Spinal cord (tissue), 10 donors: Measurements from ENCODE around the gene METTL8. TPM values are rescaled to one million over a fixed set of nuclear protein-coding genes. Genes with fewer than 3 reads are reported as not detected.

Experiments
- DNase-seq, 6 donors: peaks; one replicate each; pipeline versions ENCODE4 v3.0.0 to v3.0.0-alpha.2; 2013 to 2015; ENCODE audit warnings: low spot score in 6 of 6, low read depth in 4 of 6
- H3K27ac ChIP-seq: one replicate; pipeline ENCODE4 v1.5.1; 2013; ENCODE audit warnings: low read depth, low read length, control low read depth
- H3K27me3 ChIP-seq: one replicate; pipeline ENCODE4 v1.6.1; 2013; ENCODE audit warnings: low read length; ENCODE audit not compliant: control insufficient read depth, insufficient read depth
- H3K36me3 ChIP-seq: one replicate; pipeline ENCODE4 v1.6.1; 2013; ENCODE audit warnings: low read length; ENCODE audit not compliant: control insufficient read depth, insufficient read depth
- H3K4me1 ChIP-seq: one replicate; pipeline ENCODE4 v1.6.1; 2013; ENCODE audit warnings: low read length; ENCODE audit not compliant: control insufficient read depth, insufficient read depth
- H3K4me3 ChIP-seq: one replicate; pipeline ENCODE4 v1.5.1; 2013; ENCODE audit warnings: low read depth, low read length, control low read depth
- H3K9me3 ChIP-seq: one replicate; pipeline ENCODE4 v1.6.1; 2013; ENCODE audit warnings: low read length; ENCODE audit not compliant: control insufficient read depth, insufficient read depth
- WGBS: methylation state at CpG from one replicate; pipeline ENCODE4 v1.1.5; 2013; ENCODE audit warnings: missing lambda C conversion rate; ENCODE audit not compliant: insufficient coverage; 5-methylcytosine and 5-hydroxymethylcytosine counted together
- polyA plus RNA-seq, 2 donors: library from polyadenylated mRNA; unstranded; fragments of 120-200 nt; gene quantifications; one replicate each; pipeline ENCODE4 v1.2.1, GENCODE V29; 2013; ENCODE audit not compliant: insufficient read length in 2 of 2
- total RNA-seq, 2 donors: library from RNA; depleted of rRNA in 1 of 2; stranded (reverse); fragments of 120-200 nt in 1 of 2; fragments of >200 nt in 1 of 2; gene quantifications; one replicate each; pipeline versions ENCODE4 v1.2.3 to v1.2.4, GENCODE V29; 2013 to 2014
- donor health status: healthy.

METTL8 gene
- total and polyA plus RNA-seq, 4 donors: 14.3 to 25.9 (median 17.6) TPM

DNA sequence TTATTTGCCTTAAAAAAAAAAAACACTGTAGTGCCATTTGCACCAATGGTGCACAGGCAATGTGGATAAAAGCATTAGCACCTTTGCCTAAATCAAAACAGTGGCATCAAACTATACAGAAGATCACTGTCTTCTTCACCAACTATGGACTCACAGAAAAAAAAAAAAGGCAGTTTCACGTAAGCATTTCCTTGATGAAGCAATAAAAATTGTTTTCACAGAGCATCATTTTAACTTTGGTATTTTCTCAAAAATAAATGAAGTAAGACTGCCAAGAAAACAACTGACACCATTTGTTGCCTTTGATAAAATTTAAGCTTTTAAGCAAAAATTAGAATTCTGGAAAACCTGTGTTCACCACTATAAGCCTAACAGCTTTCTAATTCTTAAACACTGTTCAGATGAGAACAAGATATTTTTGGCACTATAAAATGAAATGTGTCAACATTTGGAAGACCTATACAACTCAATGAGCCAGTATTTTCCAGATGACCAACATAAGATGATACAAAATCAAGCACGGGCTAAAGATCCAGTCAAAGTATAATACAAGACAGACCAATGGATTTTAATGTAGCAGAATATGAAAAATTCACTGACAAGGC, 21.1 kb downstream of the METTL8 start:
- no peaks in the 10 kb centered on the region for H3K9me3 ChIP-seq
- DNase-seq: peak in 1 of 6 donors; percentile 28
- peaks cover 3% of the 10 kb centered on the region for H3K4me1 ChIP-seq
- H3K4me3 ChIP-seq: no peak overlapping the region
- no peaks in the 10 kb centered on the region for H3K36me3 ChIP-seq
- H3K27ac ChIP-seq: no peak overlapping the region
- H3K27me3 ChIP-seq: no peaks in the 10 kb centered on the region
- no CpG with 5 or more reads among the region's 2 CpGs for WGBS

DNA sequence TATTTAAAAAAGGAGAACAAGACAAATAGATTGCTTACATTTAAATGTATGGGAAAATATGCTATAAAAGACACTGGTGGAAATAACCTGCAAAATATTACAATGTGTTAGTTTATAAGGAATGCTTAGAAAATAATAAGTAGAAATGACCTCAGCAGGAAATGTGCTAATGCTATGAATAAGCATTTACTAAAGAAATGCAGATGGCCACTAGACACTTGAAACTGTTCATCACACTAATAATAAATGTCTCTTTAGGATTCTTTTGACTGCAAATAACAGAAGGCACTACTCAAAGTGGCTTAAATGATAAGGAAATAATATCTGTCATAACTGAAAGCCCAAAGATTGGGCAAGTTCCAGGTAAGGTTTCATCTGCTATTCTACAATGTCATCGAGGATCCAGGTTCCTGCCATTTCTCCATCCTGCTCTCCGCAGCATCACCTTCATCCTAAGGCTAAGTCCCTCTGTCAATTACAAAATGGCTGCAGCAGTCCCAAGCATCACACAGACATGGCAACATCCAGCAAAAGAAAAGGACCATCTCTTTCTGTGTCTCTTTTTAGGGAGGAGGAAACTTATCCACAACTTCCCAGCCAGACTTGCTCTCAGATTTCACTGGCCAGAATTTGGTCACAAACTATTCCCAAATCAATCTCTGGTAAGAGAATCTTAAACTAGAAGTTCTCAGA, 21.9 kb downstream of the METTL8 start:
- Histone ChIP-seq H3K36me3 (no peaks in the 10 kb centered on the region), H3K4me1 (peaks cover 3% of the 10 kb centered on the region), H3K4me3 (no peak overlapping the region), H3K27ac (no peak overlapping the region), H3K27me3 (no peaks in the 10 kb centered on the region), H3K9me3 (no peaks in the 10 kb centered on the region)
- DNase-seq: no peak
- WGBS: 100% methylated on average over 1 of the region's 2 CpGs

- DNase-seq: no peak
- WGBS: no CpG with 5 or more reads among the region's 1 CpG
Observed at GRCh38 chr2:171411214-171411613, 22.6 kb downstream of the METTL8 start.

GRCh38 chr2:171410624-171411023, 23.2 kb downstream of the METTL8 start:
- no peaks in the 10 kb centered on the region for H3K36me3 ChIP-seq

More at GRCh38 chr2:171411214-171411613, 22.6 kb downstream of the METTL8 start:
- Histone ChIP-seq H3K27ac (no peak overlapping the region), H3K4me3 (no peak overlapping the region), H3K4me1 (peaks cover 3% of the 10 kb centered on the region), H3K36me3 (no peaks in the 10 kb centered on the region), H3K9me3 (no peaks in the 10 kb centered on the region), H3K27me3 (no peaks in the 10 kb centered on the region)

GRCh38 chr2:171410101-171410500, 23.7 kb downstream of the METTL8 start:
- Histone ChIP-seq H3K27ac (no peak overlapping the region), H3K4me3 (no peak overlapping the region), H3K27me3 (no peaks in the 10 kb centered on the region), H3K9me3 (no peaks in the 10 kb centered on the region), H3K36me3 (no peaks in the 10 kb centered on the region), H3K4me1 (peaks cover 3% of the 10 kb centered on the region)
- no CpG with 5 or more reads among the region's 4 CpGs for WGBS
- DNase-seq: no peak

More at GRCh38 chr2:171410624-171411023, 23.2 kb downstream of the METTL8 start:
- peaks cover 3% of the 10 kb centered on the region for H3K4me1 ChIP-seq
- no peak overlapping the region for H3K27ac ChIP-seq
- no peak overlapping the region for H3K4me3 ChIP-seq
- H3K27me3 ChIP-seq: no peaks in the 10 kb centered on the region
- no peak for DNase-seq
- no peaks in the 10 kb centered on the region for H3K9me3 ChIP-seq

- no peak for DNase-seq
- H3K36me3 ChIP-seq: no peaks in the 10 kb centered on the region
- H3K27me3 ChIP-seq: no peaks in the 10 kb centered on the region
- H3K4me1 ChIP-seq: peaks cover 3% of the 10 kb centered on the region
- H3K27ac ChIP-seq: no peak overlapping the region
- peak overlapping the region; percentile 26 for H3K4me3 ChIP-seq
- WGBS: 42% methylated on average over 2 of the region's 8 CpGs
- H3K9me3 ChIP-seq: no peaks in the 10 kb centered on the region
Observed at GRCh38 chr2:171409436-171409971, 24.3 kb downstream of the METTL8 start.

- DNase-seq: peak in 1 of 6 donors; percentile 57
- peaks cover 3% of the 10 kb centered on the region for H3K4me1 ChIP-seq
- no peak overlapping the region for H3K27ac ChIP-seq
- no peaks in the 10 kb centered on the region for H3K27me3 ChIP-seq
- H3K36me3 ChIP-seq: no peaks in the 10 kb centered on the region
- H3K4me3 ChIP-seq: no peak overlapping the region
- no CpG with 5 or more reads among the region's 1 CpG for WGBS
- peaks cover 2% of the 10 kb centered on the region for H3K9me3 ChIP-seq
Observed at GRCh38 chr2:171407676-171408044, 26.1 kb downstream of the METTL8 start.

DNA sequence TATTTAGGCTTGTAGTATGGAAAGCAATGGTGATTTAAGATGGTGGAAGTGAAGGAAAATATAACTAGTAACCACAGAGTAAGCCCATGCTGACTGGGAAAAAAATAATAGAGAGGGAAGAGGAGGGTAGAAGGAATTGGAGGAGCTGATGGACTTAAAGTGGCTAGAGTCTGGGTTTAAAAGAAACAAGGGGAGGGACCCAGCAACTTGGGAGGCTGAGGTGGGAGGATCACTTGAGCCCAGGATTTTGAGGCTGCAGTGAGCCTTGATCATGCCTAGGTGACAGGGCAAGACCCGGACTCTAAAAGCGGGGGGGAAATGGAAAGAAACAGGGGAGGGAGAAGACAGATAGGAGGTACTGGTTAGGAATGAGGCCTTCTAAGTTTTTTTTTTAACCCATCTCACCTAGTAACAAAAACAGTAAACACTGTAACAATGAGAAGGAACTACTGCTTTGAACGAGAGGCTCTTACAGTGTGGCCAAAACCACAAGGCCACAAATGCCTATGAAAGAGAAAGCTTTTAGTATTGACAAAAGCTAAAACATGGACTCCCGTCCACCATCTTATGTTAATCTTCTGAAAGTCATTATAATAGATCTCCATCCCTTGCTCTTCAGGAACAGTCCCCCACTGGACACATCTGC, 26.6 kb downstream of the METTL8 start:
- DNase-seq: no peak
- Histone ChIP-seq H3K27me3 (no peaks in the 10 kb centered on the region), H3K36me3 (no peaks in the 10 kb centered on the region), H3K4me3 (no peak overlapping the region), H3K27ac (no peak overlapping the region), H3K9me3 (peaks cover 6% of the 10 kb centered on the region), H3K4me1 (peaks cover 3% of the 10 kb centered on the region)
- WGBS: 100% methylated on average over 1 of the region's 4 CpGs

GRCh38 chr2:171406044-171406443, 27.7 kb downstream of the METTL8 start:
- Histone ChIP-seq H3K4me3 (no peak overlapping the region), H3K4me1 (peaks cover 3% of the 10 kb centered on the region), H3K27ac (no peak overlapping the region), H3K27me3 (no peaks in the 10 kb centered on the region), H3K36me3 (no peaks in the 10 kb centered on the region), H3K9me3 (peaks cover 10% of the 10 kb centered on the region)
- WGBS: no CpG with 5 or more reads among the region's 1 CpG
- DNase-seq: no peak
